ENCODE measurements around the gene WDTC1.
A peak's percentile ranks its signal among the peaks of the same experiment; 100 is the strongest.
"Not testable (repeated sequence)": the region's sequence is repeated elsewhere in the genome, so short reads cannot be mapped to it uniquely, and the experiment has no call there.

The WDTC1 gene

GRCh38 chr1:27234049-27234882, at the start of gene WDTC1:
TSS of gene WDTC1 (plus strand) at chr1:27234632. CDS start at chr1:27261055, 26,423 bp downstream.
- peak; percentile 98 to 99 for DNase-seq

GRCh38 chr1:27184665-27185064, 49.8 kb upstream of the WDTC1 start:
- DNase-seq: not testable (repeated sequence)

GRCh38 chr1:27192039-27192529, 42.3 kb upstream of the WDTC1 start:
- no peak for DNase-seq

GRCh38 chr1:27193194-27193593, 41.2 kb upstream of the WDTC1 start:
- DNase-seq: no peak

GRCh38 chr1:27201295-27201694, 33.1 kb upstream of the WDTC1 start:
- DNase-seq: no peak

- DNase-seq: no peak
These were observed 30.5 kb upstream of the WDTC1 start for GRCh38 chr1:27203946-27204345.

GRCh38 chr1:27207238-27207637, 27.2 kb upstream of the WDTC1 start:
- DNase-seq: not testable (repeated sequence)

- DNase-seq: not testable (repeated sequence)
These were observed 26.1 kb upstream of the WDTC1 start for GRCh38 chr1:27208143-27208850.

GRCh38 chr1:27216466-27216865, 18.0 kb upstream of the WDTC1 start:
- no peak for DNase-seq

GRCh38 chr1:27217401-27217800, 17.0 kb upstream of the WDTC1 start:
- DNase-seq: no peak

- DNase-seq: no peak
These were observed 15.7 kb upstream of the WDTC1 start for GRCh38 chr1:27218736-27219135.

- no peak for DNase-seq
These were observed 14.3 kb upstream of the WDTC1 start for GRCh38 chr1:27220096-27220495.

- DNase-seq: not testable (repeated sequence)
These were observed 13.5 kb upstream of the WDTC1 start for GRCh38 chr1:27220702-27221497.

GRCh38 chr1:27225621-27226020, 8.8 kb upstream of the WDTC1 start:
- DNase-seq: no peak

- DNase-seq: no peak
These were observed 6.7 kb upstream of the WDTC1 start for GRCh38 chr1:27227765-27228164.

- peak; percentile 4 to 59 for DNase-seq
These were observed 774 bp upstream of the WDTC1 start for GRCh38 chr1:27233667-27234048.

- no peak for DNase-seq
These were observed 1.4 kb downstream of the WDTC1 start for GRCh38 chr1:27235827-27236226.

GRCh38 chr1:27237112-27237511, 2.7 kb downstream of the WDTC1 start:
- DNase-seq: no peak

- DNase-seq: no peak
These were observed 3.6 kb downstream of the WDTC1 start for GRCh38 chr1:27238032-27238431.

GRCh38 chr1:27241677-27242076, 7.2 kb downstream of the WDTC1 start:
- no peak for DNase-seq

- DNase-seq: not testable (repeated sequence)
These were observed 9.2 kb downstream of the WDTC1 start for GRCh38 chr1:27243665-27244064.

GRCh38 chr1:27246194-27246593, 11.8 kb downstream of the WDTC1 start:
- DNase-seq: no peak

GRCh38 chr1:27253596-27253995, 19.2 kb downstream of the WDTC1 start:
- no peak for DNase-seq
